ENCODE data around the gene SH3RF2.
"Not testable (repeated sequence)": the region's sequence is repeated elsewhere in the genome, so short reads cannot be mapped to it uniquely, and the experiment has no call there.

SH3RF2 gene

DNA sequence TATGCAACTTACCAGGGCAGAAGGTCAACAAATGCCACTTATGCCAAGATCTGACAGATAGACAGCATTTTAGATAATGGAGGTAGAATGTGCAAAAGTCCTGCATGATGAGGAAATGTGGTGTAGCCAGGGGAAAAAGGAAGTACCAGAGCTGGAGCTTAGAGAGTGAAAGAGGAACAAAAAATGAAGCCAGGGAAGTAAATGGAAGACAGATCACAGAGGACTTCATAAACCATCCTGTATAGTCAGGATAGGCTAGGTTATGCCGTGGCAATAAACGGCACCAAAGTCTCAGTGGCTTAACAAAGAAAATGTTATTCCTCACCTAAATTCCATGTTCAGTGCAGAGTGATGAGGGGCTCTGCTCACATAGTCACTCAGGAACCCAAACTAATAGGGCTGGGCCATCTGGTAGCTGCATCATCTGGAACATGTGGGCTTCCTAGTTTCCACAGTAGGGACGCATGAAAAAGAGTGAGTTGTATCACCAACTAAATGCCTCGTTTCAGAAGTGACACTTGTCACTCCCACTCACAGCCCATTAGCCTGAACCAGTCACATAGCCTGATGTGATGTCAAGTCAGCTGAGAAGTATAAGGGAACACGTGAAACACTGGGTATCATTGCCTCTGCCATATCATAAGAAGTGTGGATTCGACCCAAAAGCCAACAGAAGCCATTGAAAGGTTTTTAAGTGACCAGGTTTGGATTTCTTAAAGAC is 70.3 kb downstream of the SH3RF2 start:
- DNase-seq (ENCODE audit: low spot score) = no peak

DNA sequence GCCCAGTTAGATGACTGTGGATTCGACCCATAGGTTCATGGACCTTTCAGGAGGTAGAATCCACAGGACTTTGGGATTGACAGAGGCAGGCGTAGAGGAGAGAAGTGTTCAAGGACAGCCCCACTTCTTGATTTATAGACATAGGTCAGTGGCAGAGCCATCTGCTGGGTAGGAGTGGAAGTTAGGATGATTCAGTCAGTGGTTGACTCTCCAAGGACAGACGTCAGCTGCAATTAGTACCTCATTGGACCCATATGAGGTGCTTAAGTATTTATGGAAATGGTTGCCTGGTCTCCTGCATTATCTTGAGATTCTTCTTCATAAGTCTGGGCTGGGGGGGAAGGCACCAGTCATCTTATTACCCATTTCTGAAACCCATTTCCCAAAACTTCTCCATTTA is 70.9 kb downstream of the SH3RF2 start:
- DNase-seq (ENCODE audit: low spot score) = no peak

GRCh38 chr5:146007989-146008388 is 71.6 kb downstream of the SH3RF2 start:
- DNase-seq (ENCODE audit: low spot score) = no peak

DNA sequence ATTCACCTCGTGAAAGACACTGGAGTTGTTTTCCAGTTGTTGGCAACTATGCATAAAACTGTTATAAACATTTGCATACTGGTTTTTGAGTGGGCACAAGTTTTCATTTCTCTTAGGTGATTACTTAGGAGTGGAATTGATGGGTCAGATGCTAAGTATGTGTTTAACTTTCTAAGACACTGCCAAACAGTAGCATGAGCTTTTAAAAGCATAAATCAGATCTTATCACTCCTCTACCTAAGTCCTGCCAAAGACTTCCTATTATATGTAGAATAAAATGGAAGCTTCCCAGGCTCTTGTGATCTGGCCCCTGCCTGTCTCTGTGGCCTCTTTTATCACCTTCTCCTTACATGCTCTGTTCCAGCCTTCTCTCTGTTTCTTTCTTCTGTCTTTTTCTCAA is 72.6 kb downstream of the SH3RF2 start:
- no peak for DNase-seq (ENCODE audit: low spot score)

DNA sequence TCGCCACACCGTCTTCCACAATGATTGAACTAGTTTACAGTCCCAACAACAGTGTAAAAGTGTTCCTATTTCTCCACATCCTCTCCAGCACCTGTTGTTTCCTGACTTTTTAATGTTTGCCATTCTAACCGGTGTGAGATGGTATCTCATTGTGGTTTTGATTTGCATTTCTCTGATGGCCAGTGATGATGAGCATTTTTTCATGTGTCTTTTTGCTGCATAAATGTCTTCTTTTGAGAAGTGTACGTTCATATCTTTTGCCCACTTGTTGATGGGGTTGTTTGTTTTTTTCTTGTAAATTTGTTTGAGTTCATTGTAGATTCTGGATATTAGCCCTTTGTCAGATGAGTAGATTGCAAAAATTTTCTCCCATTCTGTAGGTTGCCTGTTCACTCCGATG is 74.1 kb downstream of the SH3RF2 start:
- not testable (repeated sequence) for DNase-seq (ENCODE audit: low spot score)

DNA sequence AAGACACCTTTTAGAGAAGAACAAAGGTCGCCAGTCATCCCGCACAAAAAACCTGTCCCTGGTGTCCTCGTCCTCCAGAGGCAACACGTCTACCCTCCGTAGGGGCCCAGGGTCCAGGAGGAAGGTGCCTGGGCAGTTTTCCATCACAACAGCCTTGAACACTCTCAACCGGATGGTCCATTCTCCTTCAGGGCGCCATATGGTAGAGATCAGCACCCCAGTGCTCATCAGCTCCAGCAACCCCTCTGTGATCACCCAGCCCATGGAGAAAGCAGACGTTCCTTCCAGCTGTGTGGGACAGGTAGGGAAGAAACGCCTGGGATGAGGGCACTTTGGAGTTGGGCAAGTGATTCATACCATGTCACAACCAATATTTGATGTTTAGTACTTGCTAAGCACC is 77.4 kb downstream of the SH3RF2 start:
- no peak for DNase-seq (ENCODE audit: low spot score)

DNA sequence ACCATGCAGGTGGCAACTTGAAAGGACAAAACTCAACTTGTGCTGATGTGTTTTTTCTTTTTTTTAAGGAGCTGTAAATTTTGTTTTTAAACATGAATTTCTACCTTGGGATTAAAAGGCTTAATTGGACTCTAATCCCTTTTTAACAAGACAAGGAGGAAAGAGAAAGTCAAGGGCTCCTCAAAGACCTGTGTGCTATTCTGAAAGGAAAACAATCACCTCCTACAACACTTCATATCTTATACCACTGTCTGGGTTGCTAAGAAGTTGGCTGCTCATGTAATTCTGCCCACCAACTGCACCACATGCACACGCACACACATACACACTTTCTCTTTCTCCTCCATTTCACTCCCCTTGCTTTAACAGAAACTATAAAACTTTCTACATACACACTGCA is 78.6 kb downstream of the SH3RF2 start:
- no peak for DNase-seq (ENCODE audit: low spot score)

DNA sequence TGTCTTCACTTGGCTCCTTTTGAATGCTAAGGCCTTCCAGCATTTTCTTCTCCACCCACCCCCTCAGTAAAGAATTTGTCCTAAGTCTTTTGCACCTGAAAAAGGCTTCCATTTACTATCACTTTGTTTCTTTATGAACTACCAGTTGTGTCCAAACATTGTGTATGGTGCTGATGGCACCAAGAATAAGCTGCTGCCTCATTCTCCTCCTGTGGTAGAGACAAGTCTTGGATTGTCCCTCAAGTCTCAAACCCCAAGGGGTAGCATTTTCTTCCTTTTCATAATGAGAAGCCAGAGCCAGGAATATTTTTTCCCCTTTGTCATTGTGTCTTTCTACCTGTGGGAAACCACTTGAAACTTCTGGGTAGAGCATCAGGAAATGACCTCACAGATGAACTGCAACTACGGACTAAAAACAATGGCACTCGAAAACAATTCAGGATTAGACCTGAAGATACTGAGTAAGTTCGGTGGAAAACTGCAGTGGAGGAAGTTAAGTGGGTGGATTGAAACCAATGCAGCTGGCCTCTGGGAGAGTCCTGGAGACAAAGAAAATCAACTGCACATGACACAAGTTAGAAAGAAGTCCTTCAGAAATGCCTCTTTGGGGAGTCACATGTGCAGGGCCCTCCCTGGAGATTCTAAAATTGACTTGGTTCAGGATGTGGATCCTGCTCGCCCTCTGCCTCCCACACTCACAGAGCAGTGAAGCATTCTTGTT is 80.5 kb downstream of the SH3RF2 start:
- no peak for DNase-seq (ENCODE audit: low spot score)

GRCh38 chr5:146018514-146019375 is 82.4 kb downstream of the SH3RF2 start:
- DNase-seq (ENCODE audit: low spot score) = no peak

DNA sequence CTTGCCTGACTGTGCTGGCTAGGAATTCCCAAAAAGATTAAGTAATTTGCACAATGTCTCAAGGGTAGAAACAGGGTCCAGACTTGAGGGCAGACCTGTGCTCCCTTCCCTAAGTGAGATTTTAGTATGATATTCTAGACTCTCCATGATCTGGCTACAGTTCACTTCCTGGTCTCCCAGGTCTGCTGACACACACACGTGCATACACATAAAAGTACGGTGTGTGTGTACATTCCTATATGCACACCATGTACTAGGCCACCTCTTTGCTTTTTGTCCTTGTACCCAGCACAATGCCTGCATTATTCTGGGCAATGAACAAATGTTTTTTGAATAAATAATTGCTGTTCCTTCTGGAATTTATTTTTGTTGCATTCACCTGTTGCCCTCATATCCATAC is 83.7 kb downstream of the SH3RF2 start:
- DNase-seq (ENCODE audit: low spot score) = no peak

DNA sequence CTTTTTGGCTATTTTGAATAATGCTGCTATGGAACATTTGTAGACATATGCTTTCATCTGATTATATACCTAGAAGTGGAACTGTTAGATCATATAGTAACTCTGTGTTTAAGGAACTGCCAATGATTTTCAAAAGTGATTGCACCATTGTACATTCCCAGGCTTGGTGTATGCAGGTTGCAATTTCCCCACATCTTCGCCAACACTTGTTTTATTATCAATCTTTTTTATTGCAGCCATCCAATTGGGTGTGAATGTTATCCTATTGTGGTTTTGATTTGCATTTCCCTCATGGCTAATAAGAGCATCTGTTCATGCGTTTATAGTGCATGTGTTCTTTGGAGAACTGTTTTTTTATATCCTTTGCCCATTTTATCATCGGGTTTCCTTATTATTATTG is 87.7 kb downstream of the SH3RF2 start:
- no peak for DNase-seq (ENCODE audit: low spot score)

GRCh38 chr5:146025114-146025680 is 88.8 kb downstream of the SH3RF2 start:
- no peak for DNase-seq (ENCODE audit: low spot score)

GRCh38 chr5:146025681-146026080 is 89.3 kb downstream of the SH3RF2 start:
- DNase-seq (ENCODE audit: low spot score) = no peak

- DNase-seq (ENCODE audit: low spot score) = no peak
Measured at GRCh38 chr5:146026307-146027010, 90.1 kb downstream of the SH3RF2 start.

GRCh38 chr5:146027751-146028150 is 91.4 kb downstream of the SH3RF2 start:
- DNase-seq (ENCODE audit: low spot score) = no peak

DNA sequence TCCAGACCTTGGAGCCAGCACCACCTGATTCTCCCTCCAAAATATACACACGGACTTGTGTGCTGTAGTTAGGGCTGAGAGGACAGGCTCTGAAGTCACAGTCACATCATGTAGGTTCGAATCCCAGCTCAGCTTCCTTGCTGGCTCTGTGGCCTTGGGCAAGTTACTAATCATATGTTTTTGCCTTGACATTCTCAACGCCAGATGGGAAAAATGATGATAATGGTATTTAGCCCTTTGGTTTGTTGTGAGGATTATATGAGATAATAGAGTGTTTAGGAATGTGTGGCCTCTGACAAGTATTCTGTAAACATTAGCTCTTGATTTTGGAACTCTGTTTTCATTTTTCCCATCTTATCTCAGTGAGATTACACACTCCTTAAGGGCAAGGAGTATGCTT is 96.5 kb downstream of the SH3RF2 start:
- DNase-seq (ENCODE audit: low spot score) = no peak

GRCh38 chr5:146034127-146034526 is 97.7 kb downstream of the SH3RF2 start:
- no peak for DNase-seq (ENCODE audit: low spot score)

DNA sequence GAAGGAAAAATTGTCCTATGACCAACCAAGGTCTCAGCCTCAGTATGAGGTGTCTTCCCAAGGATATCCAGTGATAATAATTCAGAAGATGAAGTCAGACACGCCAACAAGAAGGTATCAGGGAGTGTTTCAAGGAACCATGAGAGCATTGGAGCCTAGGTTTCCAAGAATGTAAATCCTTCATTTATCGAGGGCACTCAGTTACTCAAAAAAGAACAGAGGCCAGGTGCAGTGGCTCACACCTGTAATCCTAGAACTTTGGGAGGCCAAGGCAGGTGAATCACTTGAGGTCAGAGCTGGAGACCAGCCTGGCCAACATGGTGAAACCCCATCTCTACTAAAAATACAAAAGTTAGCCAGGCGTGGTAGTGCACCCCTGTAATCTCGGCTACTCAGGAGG is 98.2 kb downstream of the SH3RF2 start:
- DNase-seq (ENCODE audit: low spot score) = no peak

DNA sequence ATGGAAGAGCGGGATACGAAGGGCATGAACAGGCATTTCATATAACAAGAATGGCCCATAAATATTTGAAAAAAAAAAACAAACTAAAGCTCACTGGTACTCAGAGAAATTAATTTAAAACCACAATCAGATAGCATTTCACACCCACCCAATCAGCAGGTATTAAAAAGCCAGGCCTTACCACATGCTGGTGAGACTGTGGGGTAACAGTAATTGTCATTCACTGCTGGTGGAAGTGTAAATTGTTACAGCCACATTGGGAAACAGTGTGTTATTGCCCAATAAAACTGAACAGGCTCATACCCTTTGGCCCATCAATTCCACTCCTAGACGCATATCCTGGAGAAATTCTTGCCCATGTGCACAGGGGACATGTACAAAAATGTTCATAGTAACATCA is 103.0 kb downstream of the SH3RF2 start:
- DNase-seq (ENCODE audit: low spot score) = no peak

DNA sequence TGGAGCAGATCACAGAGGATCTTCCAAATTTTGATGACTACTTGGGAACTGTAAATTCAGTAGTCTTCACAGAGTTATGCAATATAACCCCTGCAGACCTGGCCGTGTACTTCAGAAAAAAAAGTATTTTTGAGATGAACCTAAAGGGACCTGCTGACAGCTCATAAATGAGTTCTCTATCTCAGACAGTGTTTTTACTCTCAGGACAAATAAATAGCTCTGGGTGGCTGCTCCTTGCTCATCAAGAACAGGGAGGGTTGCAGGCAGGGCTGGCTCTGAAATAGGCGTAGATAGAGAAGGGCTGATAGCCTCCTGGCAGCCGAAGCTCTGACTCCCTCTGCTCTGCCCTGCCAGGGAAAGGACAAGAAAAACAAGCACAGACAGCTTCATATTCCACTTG is 104.1 kb downstream of the SH3RF2 start:
- no peak for DNase-seq (ENCODE audit: low spot score)

- no peak for DNase-seq (ENCODE audit: low spot score)
Measured at GRCh38 chr5:146041180-146041789, 104.9 kb downstream of the SH3RF2 start.
